ENCODE measurements around the gene ITGB5. TPM values are rescaled to one million over a fixed set of nuclear protein-coding genes. Genes with fewer than 3 reads are reported as not detected.
A peak's percentile ranks its signal among the peaks of the same experiment; 100 is the strongest.

ITGB5 gene
- total RNA-seq, 1 donor from 2014 or later, result 81.9 TPM

DNA sequence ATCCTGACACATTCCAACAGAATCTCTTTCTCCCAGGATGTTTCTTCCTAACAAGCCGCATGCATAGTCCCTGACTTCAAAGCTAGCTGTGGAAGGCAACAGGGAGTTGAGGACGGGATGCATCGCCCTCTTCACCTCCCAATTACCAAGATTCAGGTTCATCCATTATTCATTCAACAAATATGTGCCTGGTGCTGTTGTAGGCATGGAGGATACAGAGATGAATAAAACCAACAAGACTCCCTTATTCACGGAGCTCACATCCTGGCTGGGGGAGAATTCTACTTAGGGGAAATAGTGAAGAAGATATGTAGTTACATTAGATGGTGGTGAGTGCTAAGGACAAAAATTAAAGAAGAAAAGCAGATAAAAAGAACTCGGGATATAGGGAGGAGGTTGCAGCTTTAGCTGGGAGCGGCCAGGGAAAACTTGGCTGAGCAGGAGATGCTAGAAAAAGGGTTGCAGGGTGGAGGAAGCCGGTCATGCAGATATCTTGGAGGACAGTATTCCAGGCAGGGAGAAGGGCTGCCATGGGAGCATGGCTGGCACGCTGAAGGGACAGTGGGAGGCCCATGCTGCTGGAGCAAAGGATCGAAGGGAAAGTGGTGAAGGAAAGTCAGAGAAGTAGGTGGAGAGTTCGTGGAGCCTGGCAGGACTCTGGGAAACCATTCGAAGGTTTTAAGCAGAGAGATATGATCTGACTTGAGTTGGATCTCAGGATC, 5.0 kb downstream of the ITGB5 start:
- H3K36me3 Mint-ChIP-seq (ENCODE audit: low read depth), result no peaks in the 10 kb centered on the region
- no peaks in the 10 kb centered on the region for H3K9me3 Mint-ChIP-seq
- H3K4me1 Mint-ChIP-seq, result peaks cover 74% of the 10 kb centered on the region
- peak overlapping the region; percentile 77 for H3K4me3 Mint-ChIP-seq
- peaks cover 5% of the 10 kb centered on the region for H3K27me3 Mint-ChIP-seq (ENCODE audit: low read depth)
- DNase-seq (ENCODE audit: low read depth, low spot score), result no peak
- TF ChIP-seq, protein P1, sequence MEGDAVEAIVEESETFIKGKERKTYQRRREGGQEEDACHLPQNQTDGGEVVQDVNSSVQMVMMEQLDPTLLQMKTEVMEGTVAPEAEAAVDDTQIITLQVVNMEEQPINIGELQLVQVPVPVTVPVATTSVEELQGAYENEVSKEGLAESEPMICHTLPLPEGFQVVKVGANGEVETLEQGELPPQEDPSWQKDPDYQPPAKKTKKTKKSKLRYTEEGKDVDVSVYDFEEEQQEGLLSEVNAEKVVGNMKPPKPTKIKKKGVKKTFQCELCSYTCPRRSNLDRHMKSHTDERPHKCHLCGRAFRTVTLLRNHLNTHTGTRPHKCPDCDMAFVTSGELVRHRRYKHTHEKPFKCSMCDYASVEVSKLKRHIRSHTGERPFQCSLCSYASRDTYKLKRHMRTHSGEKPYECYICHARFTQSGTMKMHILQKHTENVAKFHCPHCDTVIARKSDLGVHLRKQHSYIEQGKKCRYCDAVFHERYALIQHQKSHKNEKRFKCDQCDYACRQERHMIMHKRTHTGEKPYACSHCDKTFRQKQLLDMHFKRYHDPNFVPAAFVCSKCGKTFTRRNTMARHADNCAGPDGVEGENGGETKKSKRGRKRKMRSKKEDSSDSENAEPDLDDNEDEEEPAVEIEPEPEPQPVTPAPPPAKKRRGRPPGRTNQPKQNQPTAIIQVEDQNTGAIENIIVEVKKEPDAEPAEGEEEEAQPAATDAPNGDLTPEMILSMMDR (conservative IDR thresholded peaks at IDR 0.05), result no peak
- H3K27ac Mint-ChIP-seq (ENCODE audit: unreplicated experiment), result peak overlapping the region; percentile 53

DNA sequence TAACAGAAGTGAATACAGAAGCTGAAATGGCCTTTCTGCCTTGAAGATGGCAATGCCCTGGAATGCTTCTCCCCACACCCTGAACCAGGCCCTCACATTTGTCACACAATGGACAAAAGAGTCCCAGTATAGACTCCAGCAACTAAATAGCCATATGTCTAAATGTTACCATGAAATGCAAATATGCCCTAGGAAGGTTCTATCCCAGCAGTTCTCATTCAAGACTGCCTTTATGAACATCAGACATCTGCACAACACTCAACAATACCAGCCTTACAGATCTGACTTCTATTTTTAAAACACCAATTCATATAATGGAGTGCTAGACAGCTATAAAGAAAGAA, 7.9 kb downstream of the ITGB5 start:
- H3K4me3 Mint-ChIP-seq, result peak overlapping the region; percentile 69
- H3K4me1 Mint-ChIP-seq, result peaks cover 73% of the 10 kb centered on the region
- H3K27ac Mint-ChIP-seq (ENCODE audit: unreplicated experiment), result peak overlapping the region; percentile 1
- no peaks in the 10 kb centered on the region for H3K9me3 Mint-ChIP-seq
- no peak for DNase-seq (ENCODE audit: low read depth, low spot score)
- H3K36me3 Mint-ChIP-seq (ENCODE audit: low read depth), result peaks cover 3% of the 10 kb centered on the region
- TF ChIP-seq, protein P1 (conservative IDR thresholded peaks at IDR 0.05), result no peak
- no peaks in the 10 kb centered on the region for H3K27me3 Mint-ChIP-seq (ENCODE audit: low read depth)

DNA sequence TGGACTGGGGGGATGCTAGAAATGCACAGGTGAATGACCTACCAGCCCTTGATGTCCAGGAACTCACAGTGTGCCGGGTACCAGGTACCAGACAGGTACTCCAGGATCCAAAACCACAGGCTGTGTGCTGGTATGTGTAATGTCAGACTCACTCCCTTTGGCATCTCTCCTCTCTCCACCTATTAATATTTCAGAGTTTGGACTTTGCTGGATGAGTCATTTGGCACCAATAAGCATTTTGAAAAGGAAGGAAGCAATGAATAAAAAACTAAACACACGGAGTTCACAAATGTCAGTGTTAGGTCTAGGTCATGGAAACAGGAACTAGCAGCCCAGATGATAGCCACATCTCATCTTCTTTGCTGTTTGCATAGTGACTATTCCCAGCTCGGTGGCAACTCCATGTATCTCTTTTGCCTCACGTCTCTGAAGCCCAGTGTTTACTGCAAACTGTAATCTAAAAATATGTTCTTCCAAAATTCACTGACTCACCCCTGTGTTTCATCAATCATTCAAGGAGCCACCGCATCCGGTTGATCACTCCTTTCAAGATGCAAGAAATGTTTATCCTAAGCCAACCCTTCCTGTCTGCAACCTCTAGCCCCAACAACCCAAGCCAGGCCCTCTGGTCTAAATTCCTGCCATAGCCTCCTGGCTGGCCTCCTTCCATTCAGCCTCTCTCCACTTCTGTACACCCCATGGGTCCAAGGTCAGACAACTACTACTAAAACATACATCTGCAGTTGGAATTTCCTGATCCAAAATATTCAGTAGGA, 8.4 kb downstream of the ITGB5 start:
- peak overlapping the region; percentile 69 for H3K4me3 Mint-ChIP-seq
- TF ChIP-seq, protein P1 (conservative IDR thresholded peaks at IDR 0.05), result no peak
- peaks cover 3% of the 10 kb centered on the region for H3K36me3 Mint-ChIP-seq (ENCODE audit: low read depth)
- H3K4me1 Mint-ChIP-seq, result peaks cover 67% of the 10 kb centered on the region
- no peak for DNase-seq (ENCODE audit: low read depth, low spot score)
- no peaks in the 10 kb centered on the region for H3K27me3 Mint-ChIP-seq (ENCODE audit: low read depth)
- H3K9me3 Mint-ChIP-seq, result no peaks in the 10 kb centered on the region
- peak overlapping the region; percentile 3 for H3K27ac Mint-ChIP-seq (ENCODE audit: unreplicated experiment)

DNA sequence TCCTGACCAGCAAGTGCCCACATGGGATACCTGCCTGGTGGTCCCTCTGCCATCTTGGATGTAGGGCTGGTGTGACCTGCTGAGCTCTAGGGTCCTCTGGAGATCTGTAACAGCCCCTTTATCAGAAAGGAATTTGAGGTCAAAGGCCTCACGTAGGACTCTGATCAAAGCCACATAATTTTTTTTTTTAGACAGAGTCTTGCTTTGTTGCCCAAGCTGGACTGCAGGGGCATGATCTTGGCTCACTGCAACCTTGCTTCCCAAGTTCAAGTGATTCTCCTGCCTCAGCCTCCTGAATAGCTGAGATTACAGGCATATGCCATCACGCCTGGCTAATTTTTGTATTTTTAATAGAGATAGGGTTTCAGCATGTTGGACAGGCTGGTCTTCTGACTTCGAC, 9.5 kb downstream of the ITGB5 start:
- Mint-ChIP-seq H3K36me3 (ENCODE audit: low read depth) (peaks cover 5% of the 10 kb centered on the region), H3K4me3 (no peak overlapping the region), H3K27me3 (ENCODE audit: low read depth) (no peaks in the 10 kb centered on the region), H3K9me3 (no peaks in the 10 kb centered on the region), H3K27ac (ENCODE audit: unreplicated experiment) (no peak overlapping the region), H3K4me1 (peaks cover 62% of the 10 kb centered on the region)
- TF ChIP-seq, protein P1 (conservative IDR thresholded peaks at IDR 0.05), result no peak
- no peak for DNase-seq (ENCODE audit: low read depth, low spot score)

DNA sequence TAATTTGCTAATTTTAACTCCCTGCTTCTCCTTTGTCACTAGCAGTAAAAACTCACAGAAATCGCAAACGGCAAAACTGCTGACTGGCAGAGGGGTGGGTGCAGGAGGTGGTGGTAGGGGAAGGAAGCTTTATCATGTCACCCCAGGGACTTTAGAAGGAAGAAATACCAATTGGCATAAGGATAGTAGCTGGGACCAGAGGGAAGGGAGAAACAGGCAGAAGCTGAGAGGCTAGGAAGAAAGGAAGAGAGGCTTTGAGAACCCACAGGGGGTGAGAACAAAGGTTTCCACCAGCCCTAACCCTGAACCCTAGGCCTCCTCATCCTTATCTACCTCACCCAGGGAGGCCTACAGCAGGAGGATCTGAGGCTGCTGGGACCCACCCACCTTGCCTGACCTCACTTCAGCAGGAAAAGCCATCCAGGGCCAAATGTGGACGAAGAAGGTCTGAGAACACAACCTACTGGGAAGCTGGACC, 10.7 kb downstream of the ITGB5 start:
- TF ChIP-seq, protein P1 (conservative IDR thresholded peaks at IDR 0.05), result no peak
- Mint-ChIP-seq H3K4me1 (peaks cover 54% of the 10 kb centered on the region), H3K4me3 (peak overlapping the region; percentile 21), H3K9me3 (no peaks in the 10 kb centered on the region), H3K27me3 (ENCODE audit: low read depth) (no peaks in the 10 kb centered on the region), H3K36me3 (ENCODE audit: low read depth) (peaks cover 5% of the 10 kb centered on the region), H3K27ac (ENCODE audit: unreplicated experiment) (peak overlapping the region; percentile 58)
- DNase-seq (ENCODE audit: low read depth, low spot score), result no peak

Measured in neural crest cell (in vitro differentiated cells).